ENCODE measurements around the gene CCNT2. TPM values are rescaled to one million over a fixed set of nuclear protein-coding genes. Genes with fewer than 3 reads are reported as not detected.

CCNT2 gene
- polyA plus RNA-seq, 1 experiment: 14.9 TPM

DNA sequence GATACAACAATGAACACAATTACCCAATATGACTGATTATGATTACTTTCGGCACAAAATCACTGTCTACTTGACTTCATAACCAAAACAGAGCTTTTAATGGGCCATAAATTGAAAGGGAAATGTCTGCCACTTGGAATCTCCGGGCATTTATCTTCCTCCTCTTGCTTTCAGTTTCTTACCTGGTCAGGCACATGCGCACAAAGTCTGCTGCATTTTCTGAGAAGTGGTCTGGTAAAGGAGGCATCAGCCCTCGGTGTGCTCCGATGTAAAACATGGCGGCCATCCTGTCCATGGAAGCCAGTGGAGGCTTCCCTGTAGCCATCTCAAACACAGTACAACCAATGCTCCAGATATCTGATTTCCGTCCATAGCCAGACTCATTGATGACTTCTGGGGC lies 62.0 kb downstream of the CCNT2 start:
- ChIA-PET POLR2A (no interaction called here), CTCF (no interaction called here)
- H3K9me3 ChIP-seq (ENCODE audit: control insufficient read depth, insufficient read depth, low read length): no peaks in the 10 kb centered on the region; the same call in 1 of the 2 replicates
- peaks cover 8% of the 10 kb centered on the region for H3K27me3 ChIP-seq (ENCODE audit: control insufficient read depth, insufficient read depth, low read length)
- TF ChIP-seq, protein P1, sequence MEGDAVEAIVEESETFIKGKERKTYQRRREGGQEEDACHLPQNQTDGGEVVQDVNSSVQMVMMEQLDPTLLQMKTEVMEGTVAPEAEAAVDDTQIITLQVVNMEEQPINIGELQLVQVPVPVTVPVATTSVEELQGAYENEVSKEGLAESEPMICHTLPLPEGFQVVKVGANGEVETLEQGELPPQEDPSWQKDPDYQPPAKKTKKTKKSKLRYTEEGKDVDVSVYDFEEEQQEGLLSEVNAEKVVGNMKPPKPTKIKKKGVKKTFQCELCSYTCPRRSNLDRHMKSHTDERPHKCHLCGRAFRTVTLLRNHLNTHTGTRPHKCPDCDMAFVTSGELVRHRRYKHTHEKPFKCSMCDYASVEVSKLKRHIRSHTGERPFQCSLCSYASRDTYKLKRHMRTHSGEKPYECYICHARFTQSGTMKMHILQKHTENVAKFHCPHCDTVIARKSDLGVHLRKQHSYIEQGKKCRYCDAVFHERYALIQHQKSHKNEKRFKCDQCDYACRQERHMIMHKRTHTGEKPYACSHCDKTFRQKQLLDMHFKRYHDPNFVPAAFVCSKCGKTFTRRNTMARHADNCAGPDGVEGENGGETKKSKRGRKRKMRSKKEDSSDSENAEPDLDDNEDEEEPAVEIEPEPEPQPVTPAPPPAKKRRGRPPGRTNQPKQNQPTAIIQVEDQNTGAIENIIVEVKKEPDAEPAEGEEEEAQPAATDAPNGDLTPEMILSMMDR (IDR thresholded peaks at IDR 0.05; ENCODE audit: low read depth, low read length): no peak
- H3K27ac ChIP-seq (ENCODE audit: low read depth, low read length): no peak overlapping the region
- H3K4me3 ChIP-seq (ENCODE audit: low read depth, low read length): no peak overlapping the region
- no peak for DNase-seq (ENCODE audit: low read depth, low spot score)

- Histone ChIP-seq H3K9me3 (ENCODE audit: control insufficient read depth, insufficient read depth, low read length) (no peaks in the 10 kb centered on the region; the same call in 1 of the 2 replicates), H3K4me3 (ENCODE audit: low read depth, low read length) (no peak overlapping the region), H3K27ac (ENCODE audit: low read depth, low read length) (no peak overlapping the region), H3K27me3 (ENCODE audit: control insufficient read depth, insufficient read depth, low read length) (peaks cover 16% of the 10 kb centered on the region)
- ChIA-PET POLR2A (no interaction called here), CTCF (no interaction called here)
- DNase-seq (ENCODE audit: low read depth, low spot score): no peak
- TF ChIP-seq, protein P1 (IDR thresholded peaks at IDR 0.05; ENCODE audit: low read depth, low read length): no peak
Observed at GRCh38 chr2:134982603-134983002, 64.0 kb downstream of the CCNT2 start.

DNA sequence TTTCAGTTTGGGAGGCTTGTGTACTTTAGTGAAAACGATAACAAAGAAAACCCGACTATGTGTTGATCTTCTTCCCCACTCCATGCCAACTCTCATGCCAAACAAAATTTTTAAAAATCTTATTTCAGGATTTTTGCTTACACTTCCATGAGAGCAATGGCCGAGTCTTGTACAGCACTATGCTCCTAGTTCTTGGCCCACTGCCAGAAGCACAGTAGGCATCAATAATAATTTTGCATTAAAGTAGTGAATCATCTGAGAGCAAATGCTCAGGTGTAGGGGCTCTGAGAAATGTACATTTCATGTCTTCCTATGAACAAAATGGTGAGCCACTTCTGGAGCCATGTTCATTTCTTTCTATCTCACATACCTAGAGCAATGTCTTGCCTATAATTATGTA lies 66.4 kb downstream of the CCNT2 start:
- Histone ChIP-seq H3K4me3 (ENCODE audit: low read depth, low read length) (no peak overlapping the region), H3K27ac (ENCODE audit: low read depth, low read length) (no peak overlapping the region), H3K27me3 (ENCODE audit: control insufficient read depth, insufficient read depth, low read length) (peaks cover 13% of the 10 kb centered on the region), H3K9me3 (ENCODE audit: control insufficient read depth, insufficient read depth, low read length) (no peaks in the 10 kb centered on the region; the same call in 1 of the 2 replicates)
- no peak for DNase-seq (ENCODE audit: low read depth, low spot score)
- POLR2A ChIA-PET: no interaction called here
- TF ChIP-seq, protein P1 (IDR thresholded peaks at IDR 0.05; ENCODE audit: low read depth, low read length): no peak
- CTCF ChIA-PET: no interaction called here

- no peaks in the 10 kb centered on the region; the same call in 1 of the 2 replicates for H3K9me3 ChIP-seq (ENCODE audit: control insufficient read depth, insufficient read depth, low read length)
- H3K4me3 ChIP-seq (ENCODE audit: low read depth, low read length): no peak overlapping the region
- peak; percentile 3 for DNase-seq (ENCODE audit: low read depth, low spot score)
- H3K27me3 ChIP-seq (ENCODE audit: control insufficient read depth, insufficient read depth, low read length): peaks cover 12% of the 10 kb centered on the region
- TF ChIP-seq, protein P1 (IDR thresholded peaks at IDR 0.05; ENCODE audit: low read depth, low read length): peak; percentile 54
- H3K27ac ChIP-seq (ENCODE audit: low read depth, low read length): no peak overlapping the region
- CTCF ChIA-PET: interaction anchor here (0.5 to 4.4 kb wide), 26 partner anchors 11 to 1094 kb away, joined by 3 to 57 read pairs (median 4); no protein-coding TSS in a partner anchor
- POLR2A ChIA-PET: interaction anchor here (0.5 kb wide), 1 partner anchor 11 kb away, joined by 3 read pairs; no protein-coding TSS in a partner anchor
Observed at GRCh38 chr2:134988994-134989605, 70.5 kb downstream of the CCNT2 start.

DNA sequence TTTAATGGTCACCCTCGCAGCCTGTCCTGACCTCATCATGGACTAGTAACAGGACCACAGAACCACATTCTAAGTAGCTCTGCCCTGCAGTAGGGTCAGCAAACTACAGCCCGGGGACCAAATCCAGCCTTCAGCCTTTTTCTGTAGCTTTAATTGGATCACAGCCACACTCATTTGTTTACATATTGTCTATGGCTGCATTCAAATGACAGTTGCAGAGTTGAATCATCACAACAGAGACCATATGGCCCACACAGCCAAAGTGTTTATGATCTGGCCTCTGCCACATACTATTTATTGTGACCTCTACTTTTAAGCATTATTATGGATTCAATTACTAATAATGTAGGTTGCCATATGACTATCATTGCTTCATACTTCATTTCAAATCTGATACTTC lies 80.9 kb downstream of the CCNT2 start:
- Histone ChIP-seq H3K27ac (ENCODE audit: low read depth, low read length) (no peak overlapping the region), H3K27me3 (ENCODE audit: control insufficient read depth, insufficient read depth, low read length) (peaks cover 13% of the 10 kb centered on the region), H3K9me3 (ENCODE audit: control insufficient read depth, insufficient read depth, low read length) (no peaks in the 10 kb centered on the region), H3K4me3 (ENCODE audit: low read depth, low read length) (no peak overlapping the region)
- CTCF ChIA-PET: no interaction called here
- no peak for DNase-seq (ENCODE audit: low read depth, low spot score)
- TF ChIP-seq, protein P1 (IDR thresholded peaks at IDR 0.05; ENCODE audit: low read depth, low read length): no peak
- POLR2A ChIA-PET: interaction anchor here (0.9 kb wide), 1 partner anchor 11 kb away, joined by 3 read pairs; no protein-coding TSS in a partner anchor

All from AG04450 (cell line).